ENCODE results near the gene CRKL.

Gene CRKL

DNA sequence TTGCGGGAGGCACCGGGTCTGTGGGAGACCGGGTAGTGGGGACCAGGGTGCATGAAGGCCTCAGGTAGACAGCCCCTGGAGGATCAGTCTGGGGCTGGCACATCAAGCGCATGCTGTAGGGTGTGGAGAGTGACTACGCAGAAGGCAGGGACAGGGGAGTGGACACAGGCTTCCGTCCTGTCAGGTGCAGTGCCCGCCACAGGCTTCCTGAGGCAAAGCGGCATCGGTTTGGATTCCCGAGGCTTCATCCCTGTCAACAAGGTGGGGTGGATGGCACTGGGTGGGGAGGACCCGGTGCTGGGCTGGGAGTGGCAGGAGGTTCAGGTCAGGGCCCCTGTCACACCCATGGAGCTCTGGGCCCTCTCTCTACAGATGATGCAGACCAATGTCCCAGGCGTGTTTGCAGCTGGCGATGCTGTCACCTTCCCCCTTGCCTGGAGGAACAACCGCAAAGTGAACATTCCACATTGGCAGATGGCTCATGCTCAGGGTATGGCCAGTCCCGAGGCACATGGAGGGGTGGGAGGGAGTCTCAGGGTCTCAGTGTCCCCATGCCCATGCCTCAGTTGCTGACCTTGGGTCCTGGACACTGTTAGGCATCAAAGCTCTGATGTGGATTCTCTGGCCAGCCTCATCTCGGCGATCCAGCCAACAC, 60.4 kb downstream of the CRKL start:
- Histone ChIP-seq H3K27ac (ENCODE audit: low read length) (no peak overlapping the region), H3K27me3 (ENCODE audit: control insufficient read depth, insufficient read depth, low read length) (no peaks in the 10 kb centered on the region), H3K4me3 (ENCODE audit: low read length) (no peak overlapping the region), H3K36me3 (ENCODE audit: control insufficient read depth, insufficient read depth, low read length) (no peaks in the 10 kb centered on the region; the same call in 1 of the 2 replicates), H3K4me1 (ENCODE audit: control insufficient read depth, insufficient read depth, low read length) (peaks cover 4% of the 10 kb centered on the region; the same call in 1 of the 2 replicates), H3K9me3 (ENCODE audit: control insufficient read depth, insufficient read depth, low read length) (no peaks in the 10 kb centered on the region)
- DNase-seq (ENCODE audit: low read depth, low spot score): no peak
- WGBS (ENCODE audit: insufficient coverage, insufficient read length): no CpG with 5 or more reads among the region's 17 CpGs

- no peaks in the 10 kb centered on the region for H3K9me3 ChIP-seq (ENCODE audit: control insufficient read depth, insufficient read depth, low read length)
- H3K4me3 ChIP-seq (ENCODE audit: low read length): no peak overlapping the region
- H3K36me3 ChIP-seq (ENCODE audit: control insufficient read depth, insufficient read depth, low read length): no peaks in the 10 kb centered on the region; the same call in 1 of the 2 replicates
- DNase-seq (ENCODE audit: low read depth, low spot score): no peak
- WGBS (ENCODE audit: insufficient coverage, insufficient read length): no CpG with 5 or more reads among the region's 2 CpGs
- no peaks in the 10 kb centered on the region for H3K27me3 ChIP-seq (ENCODE audit: control insufficient read depth, insufficient read depth, low read length)
- peaks cover 5% of the 10 kb centered on the region for H3K4me1 ChIP-seq (ENCODE audit: control insufficient read depth, insufficient read depth, low read length)
- H3K27ac ChIP-seq (ENCODE audit: low read length): no peak overlapping the region
These were observed 61.2 kb downstream of the CRKL start for GRCh38 chr22:20978419-20978818.

GRCh38 chr22:20979243-20979809, 62.1 kb downstream of the CRKL start:
- H3K27me3 ChIP-seq (ENCODE audit: control insufficient read depth, insufficient read depth, low read length): no peaks in the 10 kb centered on the region
- H3K9me3 ChIP-seq (ENCODE audit: control insufficient read depth, insufficient read depth, low read length): no peaks in the 10 kb centered on the region
- H3K4me3 ChIP-seq (ENCODE audit: low read length): peak overlapping the region; percentile 7; the same call in 1 of the 2 replicates
- peaks cover 5% of the 10 kb centered on the region for H3K4me1 ChIP-seq (ENCODE audit: control insufficient read depth, insufficient read depth, low read length)
- no peak overlapping the region for H3K27ac ChIP-seq (ENCODE audit: low read length)
- WGBS (ENCODE audit: insufficient coverage, insufficient read length): no CpG with 5 or more reads among the region's 39 CpGs
- DNase-seq (ENCODE audit: low read depth, low spot score): no peak
- H3K36me3 ChIP-seq (ENCODE audit: control insufficient read depth, insufficient read depth, low read length): no peaks in the 10 kb centered on the region; the same call in 1 of the 2 replicates

GRCh38 chr22:20979940-20980453, 62.8 kb downstream of the CRKL start:
- no peak overlapping the region; the same call in 1 of the 2 replicates for H3K4me3 ChIP-seq (ENCODE audit: low read length)
- no peaks in the 10 kb centered on the region for H3K27me3 ChIP-seq (ENCODE audit: control insufficient read depth, insufficient read depth, low read length)
- H3K36me3 ChIP-seq (ENCODE audit: control insufficient read depth, insufficient read depth, low read length): no peaks in the 10 kb centered on the region; the same call in 1 of the 2 replicates
- no peak for DNase-seq (ENCODE audit: low read depth, low spot score)
- peaks cover 5% of the 10 kb centered on the region for H3K4me1 ChIP-seq (ENCODE audit: control insufficient read depth, insufficient read depth, low read length)
- WGBS (ENCODE audit: insufficient coverage, insufficient read length): no CpG with 5 or more reads among the region's 13 CpGs
- no peak overlapping the region for H3K27ac ChIP-seq (ENCODE audit: low read length)
- no peaks in the 10 kb centered on the region for H3K9me3 ChIP-seq (ENCODE audit: control insufficient read depth, insufficient read depth, low read length)

GRCh38 chr22:20980523-20980922, 63.3 kb downstream of the CRKL start:
- no peak for DNase-seq (ENCODE audit: low read depth, low spot score)
- Histone ChIP-seq H3K27ac (ENCODE audit: low read length) (no peak overlapping the region), H3K4me3 (ENCODE audit: low read length) (no peak overlapping the region), H3K36me3 (ENCODE audit: control insufficient read depth, insufficient read depth, low read length) (peaks cover under 1% of the 10 kb centered on the region; the same call in 1 of the 2 replicates), H3K4me1 (ENCODE audit: control insufficient read depth, insufficient read depth, low read length) (peaks cover 5% of the 10 kb centered on the region), H3K27me3 (ENCODE audit: control insufficient read depth, insufficient read depth, low read length) (no peaks in the 10 kb centered on the region), H3K9me3 (ENCODE audit: control insufficient read depth, insufficient read depth, low read length) (no peaks in the 10 kb centered on the region)
- no CpG with 5 or more reads among the region's 4 CpGs for WGBS (ENCODE audit: insufficient coverage, insufficient read length)

- H3K27ac ChIP-seq (ENCODE audit: low read length): no peak overlapping the region
- no peaks in the 10 kb centered on the region for H3K9me3 ChIP-seq (ENCODE audit: control insufficient read depth, insufficient read depth, low read length)
- WGBS (ENCODE audit: insufficient coverage, insufficient read length): no CpG with 5 or more reads among the region's 10 CpGs
- peaks cover 5% of the 10 kb centered on the region; the same call in 1 of the 2 replicates for H3K36me3 ChIP-seq (ENCODE audit: control insufficient read depth, insufficient read depth, low read length)
- peak overlapping the region; percentile 83; the same call in 1 of the 2 replicates for H3K4me3 ChIP-seq (ENCODE audit: low read length)
- no peak for DNase-seq (ENCODE audit: low read depth, low spot score)
- no peaks in the 10 kb centered on the region for H3K27me3 ChIP-seq (ENCODE audit: control insufficient read depth, insufficient read depth, low read length)
- H3K4me1 ChIP-seq (ENCODE audit: control insufficient read depth, insufficient read depth, low read length): peaks cover 5% of the 10 kb centered on the region
These were observed 63.9 kb downstream of the CRKL start for GRCh38 chr22:20980938-20981722.

GRCh38 chr22:20981787-20982562, 64.8 kb downstream of the CRKL start, which contains the start of gene LZTR1:
Gene LZTR1 (plus strand): TSS chr22:20982297. CDS start chr22:20982372, 75 bp downstream.
- no CpG with 5 or more reads among the region's 87 CpGs for WGBS (ENCODE audit: insufficient coverage, insufficient read length)

GRCh38 chr22:20982563-20982882, 65.3 kb downstream of the CRKL start:
- peaks cover 5% of the 10 kb centered on the region for H3K4me1 ChIP-seq (ENCODE audit: control insufficient read depth, insufficient read depth, low read length)
- no peak overlapping the region for H3K27ac ChIP-seq (ENCODE audit: low read length)
- no peak for DNase-seq (ENCODE audit: low read depth, low spot score)
- peaks cover 5% of the 10 kb centered on the region; the same call in 1 of the 2 replicates for H3K36me3 ChIP-seq (ENCODE audit: control insufficient read depth, insufficient read depth, low read length)
- H3K9me3 ChIP-seq (ENCODE audit: control insufficient read depth, insufficient read depth, low read length): no peaks in the 10 kb centered on the region
- no peaks in the 10 kb centered on the region for H3K27me3 ChIP-seq (ENCODE audit: control insufficient read depth, insufficient read depth, low read length)
- WGBS (ENCODE audit: insufficient coverage, insufficient read length): no CpG with 5 or more reads among the region's 12 CpGs
- peak overlapping the region; percentile 83 for H3K4me3 ChIP-seq (ENCODE audit: low read length)

More at GRCh38 chr22:20981787-20982562, 64.8 kb downstream of the CRKL start, which contains the start of gene LZTR1:
- Histone ChIP-seq H3K4me3 (ENCODE audit: low read length) (peak within 1 kb of the TSS; percentile 83), H3K9me3 (ENCODE audit: control insufficient read depth, insufficient read depth, low read length) (no peaks in the 10 kb centered on the region), H3K27ac (ENCODE audit: low read length) (no peak within 1 kb of the TSS), H3K4me1 (ENCODE audit: control insufficient read depth, insufficient read depth, low read length) (peaks cover 5% of the 10 kb centered on the region), H3K36me3 (ENCODE audit: control insufficient read depth, insufficient read depth, low read length) (peaks cover 5% of the 10 kb centered on the region; the same call in 1 of the 2 replicates), H3K27me3 (ENCODE audit: control insufficient read depth, insufficient read depth, low read length) (no peaks in the 10 kb centered on the region)
- DNase-seq (ENCODE audit: low read depth, low spot score): no peak

DNA sequence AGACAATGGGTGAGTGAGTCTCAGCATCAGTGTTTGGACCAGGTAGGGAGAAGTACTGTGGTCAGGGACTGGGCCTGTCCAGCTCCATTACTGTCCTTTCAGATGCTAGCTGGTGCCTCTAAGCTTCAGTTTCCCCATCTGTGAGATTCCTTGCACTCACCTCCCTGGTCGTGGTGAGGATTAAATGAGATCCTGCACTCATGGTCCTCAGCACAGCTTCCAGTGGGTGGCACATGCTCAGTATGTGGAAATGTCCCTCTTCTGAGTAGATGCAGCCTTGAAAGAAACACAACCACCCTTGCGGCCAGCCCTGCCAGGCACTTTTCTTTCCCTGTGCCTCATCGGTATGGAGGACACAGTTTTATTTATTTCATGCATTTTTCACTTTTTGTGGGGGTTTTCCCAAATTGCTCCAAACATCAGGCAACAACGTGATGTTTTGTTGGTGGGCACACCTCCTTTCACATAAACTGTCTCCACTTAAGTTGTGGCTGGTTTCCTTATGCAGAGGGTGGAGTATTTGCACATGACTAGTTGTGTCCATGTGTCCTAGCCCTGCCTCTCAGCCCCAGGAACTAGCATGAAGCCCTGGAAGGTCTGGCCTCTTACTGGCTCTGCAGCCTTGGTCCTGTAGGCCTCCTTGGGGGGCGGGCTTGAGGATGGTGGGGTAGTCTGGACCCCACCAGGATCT, 66.0 kb downstream of the CRKL start:
- no peaks in the 10 kb centered on the region for H3K27me3 ChIP-seq (ENCODE audit: control insufficient read depth, insufficient read depth, low read length)
- H3K4me1 ChIP-seq (ENCODE audit: control insufficient read depth, insufficient read depth, low read length): peaks cover 5% of the 10 kb centered on the region
- H3K4me3 ChIP-seq (ENCODE audit: low read length): no peak overlapping the region
- DNase-seq (ENCODE audit: low read depth, low spot score): no peak
- H3K36me3 ChIP-seq (ENCODE audit: control insufficient read depth, insufficient read depth, low read length): peaks cover 5% of the 10 kb centered on the region; the same call in 1 of the 2 replicates
- WGBS (ENCODE audit: insufficient coverage, insufficient read length): no CpG with 5 or more reads among the region's 5 CpGs
- H3K9me3 ChIP-seq (ENCODE audit: control insufficient read depth, insufficient read depth, low read length): no peaks in the 10 kb centered on the region
- no peak overlapping the region for H3K27ac ChIP-seq (ENCODE audit: low read length)
